ENCODE results near the gene GABRG3.

The GABRG3 gene

DNA sequence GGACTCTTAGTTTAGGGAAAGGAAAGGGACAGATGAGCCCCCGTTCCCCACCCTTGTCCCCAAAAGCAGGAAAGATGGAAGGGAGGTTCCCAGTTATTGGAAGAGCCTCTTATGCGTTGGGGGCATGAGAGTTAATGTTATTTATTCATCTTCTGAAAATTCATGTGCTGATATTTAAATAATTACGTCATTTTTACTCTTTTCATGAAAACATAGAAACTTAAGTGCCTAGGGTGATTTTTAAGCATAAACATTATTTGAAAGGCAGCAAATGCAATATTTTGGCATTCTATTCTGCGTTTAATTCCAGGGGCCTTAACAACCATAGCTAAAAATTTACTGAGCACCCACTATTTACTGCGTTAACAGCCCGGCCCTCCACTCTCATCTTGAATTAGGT, 48.7 kb downstream of the GABRG3 start:
- Histone ChIP-seq H3K27me3 (ENCODE audit: insufficient read depth, low read length) (no peaks in the 10 kb centered on the region), H3K36me3 (ENCODE audit: insufficient read depth, low read length) (no peaks in the 10 kb centered on the region), H3K9me3 (ENCODE audit: low read length) (no peaks in the 10 kb centered on the region), H3K4me1 (ENCODE audit: insufficient read depth, low read length) (no peaks in the 10 kb centered on the region), H3K4me3 (ENCODE audit: low read length) (no peak overlapping the region), H2AFZ (ENCODE audit: low read depth, low read length) (no peak overlapping the region)

DNA sequence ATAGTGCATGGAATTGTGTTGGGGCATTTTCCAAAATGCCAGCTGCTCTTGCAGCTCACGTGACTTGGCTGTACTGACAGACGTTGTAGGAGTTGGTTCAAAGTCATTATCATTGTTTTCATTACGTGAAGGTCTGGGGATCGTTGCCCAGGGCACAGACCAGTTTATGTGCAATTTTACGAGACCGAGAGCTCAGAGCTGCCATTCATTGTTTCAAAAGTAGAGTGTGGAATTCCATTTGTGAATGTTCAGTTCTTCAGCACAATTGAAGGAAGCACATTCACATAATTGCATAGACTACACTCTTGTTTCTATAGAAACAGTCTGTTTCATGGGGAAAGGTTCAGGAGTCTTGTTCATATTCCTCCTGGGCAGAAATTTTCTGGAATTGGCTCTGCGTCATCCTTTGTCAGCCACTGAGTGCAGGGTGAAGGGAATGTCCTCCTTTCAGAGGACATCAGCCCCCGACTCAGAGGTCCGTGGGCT, 54.5 kb downstream of the GABRG3 start:
- Histone ChIP-seq H3K36me3 (ENCODE audit: insufficient read depth, low read length) (no peaks in the 10 kb centered on the region), H3K9me3 (ENCODE audit: low read length) (no peaks in the 10 kb centered on the region), H2AFZ (ENCODE audit: low read depth, low read length) (no peak overlapping the region), H3K4me1 (ENCODE audit: insufficient read depth, low read length) (peaks cover 19% of the 10 kb centered on the region), H3K27me3 (ENCODE audit: insufficient read depth, low read length) (no peaks in the 10 kb centered on the region), H3K4me3 (ENCODE audit: low read length) (no peak overlapping the region)

DNA sequence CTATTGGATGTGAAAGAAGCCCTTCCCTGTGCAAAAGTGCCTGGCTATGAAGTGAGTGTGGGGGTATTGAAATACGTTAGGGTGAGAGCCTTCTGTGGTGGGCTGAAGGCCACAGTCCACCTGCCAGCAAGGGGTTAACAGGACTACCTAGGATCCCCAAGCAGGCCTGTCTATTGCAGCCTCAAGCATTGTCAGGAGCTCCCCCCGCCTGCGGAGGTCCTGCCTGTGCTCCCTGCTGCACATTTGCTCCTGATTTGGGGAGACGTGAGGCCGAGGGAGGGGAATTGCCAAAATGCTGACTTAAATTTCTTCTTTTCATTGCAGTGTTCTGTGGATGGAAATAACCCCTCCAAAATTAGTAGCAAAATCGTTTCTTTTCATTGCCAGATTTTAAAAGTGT, 56.2 kb downstream of the GABRG3 start:
- no peaks in the 10 kb centered on the region for H3K36me3 ChIP-seq (ENCODE audit: insufficient read depth, low read length)
- H3K4me3 ChIP-seq (ENCODE audit: low read length): no peak overlapping the region
- peaks cover 19% of the 10 kb centered on the region for H3K4me1 ChIP-seq (ENCODE audit: insufficient read depth, low read length)
- no peak overlapping the region for H2AFZ ChIP-seq (ENCODE audit: low read depth, low read length)
- no peaks in the 10 kb centered on the region for H3K9me3 ChIP-seq (ENCODE audit: low read length)
- no peaks in the 10 kb centered on the region for H3K27me3 ChIP-seq (ENCODE audit: insufficient read depth, low read length)

DNA sequence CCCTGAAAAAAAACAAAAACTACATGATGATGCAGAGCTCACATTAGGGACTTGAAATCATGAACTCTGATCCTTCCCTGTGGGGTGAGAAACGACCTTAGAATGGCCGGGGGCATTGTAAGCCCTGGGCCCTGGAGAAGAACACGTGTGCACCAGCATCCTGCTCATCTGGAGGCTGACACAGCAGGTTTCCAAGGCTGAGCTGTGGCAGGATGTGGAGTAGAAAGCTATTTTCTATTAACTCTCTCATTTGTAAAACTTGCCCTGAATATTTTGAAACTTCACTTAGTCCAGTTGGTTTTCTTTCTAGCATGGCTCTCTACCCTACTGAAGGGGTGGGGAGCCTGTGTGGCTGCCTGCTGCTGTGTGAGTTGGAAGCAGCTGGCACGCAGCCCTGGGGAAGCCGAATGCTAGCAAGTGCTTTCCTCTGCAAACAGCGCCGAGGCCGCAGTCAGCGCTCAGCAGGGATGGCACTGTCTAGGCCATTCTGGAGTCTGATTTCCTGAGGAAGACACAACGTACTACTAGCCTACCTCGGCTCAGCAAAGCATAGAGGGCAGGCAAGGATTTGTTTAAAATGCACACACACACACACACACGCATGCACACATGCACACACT, 58.0 kb downstream of the GABRG3 start:
- Histone ChIP-seq H2AFZ (ENCODE audit: low read depth, low read length) (no peak overlapping the region), H3K4me3 (ENCODE audit: low read length) (no peak overlapping the region), H3K9me3 (ENCODE audit: low read length) (no peaks in the 10 kb centered on the region), H3K36me3 (ENCODE audit: insufficient read depth, low read length) (no peaks in the 10 kb centered on the region), H3K27me3 (ENCODE audit: insufficient read depth, low read length) (no peaks in the 10 kb centered on the region), H3K4me1 (ENCODE audit: insufficient read depth, low read length) (peaks cover 19% of the 10 kb centered on the region)

DNA sequence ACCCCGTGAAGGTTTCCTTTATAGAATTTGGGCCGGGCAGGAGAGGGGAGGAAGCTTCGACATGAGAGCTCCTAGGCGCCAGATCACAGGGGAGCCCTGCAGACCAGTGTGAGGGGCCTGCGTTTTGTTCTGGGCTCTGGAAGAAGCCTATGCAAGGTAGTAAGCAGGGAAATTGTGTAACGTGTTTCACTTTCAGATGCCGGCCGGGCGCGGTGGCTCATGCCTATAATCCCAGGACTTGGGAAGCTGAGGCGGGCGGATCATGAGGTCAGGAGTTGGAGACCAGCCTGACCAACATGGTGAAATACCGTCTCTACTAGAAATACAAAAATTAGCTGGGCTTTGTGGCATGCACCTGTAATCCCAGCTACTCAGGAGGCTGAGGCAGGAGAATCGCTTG, 65.2 kb downstream of the GABRG3 start:
- Histone ChIP-seq H3K4me3 (ENCODE audit: low read length) (no peak overlapping the region), H2AFZ (ENCODE audit: low read depth, low read length) (no peak overlapping the region), H3K9me3 (ENCODE audit: low read length) (no peaks in the 10 kb centered on the region), H3K4me1 (ENCODE audit: insufficient read depth, low read length) (no peaks in the 10 kb centered on the region), H3K27me3 (ENCODE audit: insufficient read depth, low read length) (no peaks in the 10 kb centered on the region), H3K36me3 (ENCODE audit: insufficient read depth, low read length) (no peaks in the 10 kb centered on the region)

DNA sequence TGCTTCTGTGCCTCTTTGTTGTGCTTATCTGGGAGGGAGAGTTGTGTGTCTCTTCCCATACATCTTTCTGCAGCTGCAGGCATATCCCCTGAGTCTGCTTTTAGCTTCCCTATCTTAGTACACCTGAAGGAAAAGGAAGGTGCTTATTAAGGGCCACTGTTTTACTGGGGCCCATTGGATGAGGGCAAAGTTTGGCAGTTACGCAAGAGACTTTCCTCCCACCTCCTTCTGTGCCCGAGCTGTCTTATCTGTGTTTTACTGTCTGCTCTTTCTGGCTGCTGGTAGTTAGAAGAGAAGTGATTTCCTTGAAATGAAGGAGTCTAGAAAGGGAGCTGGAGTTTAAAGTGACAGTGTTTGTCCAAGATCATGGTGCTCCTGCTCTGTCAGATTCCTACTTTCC, 66.5 kb downstream of the GABRG3 start:
- H2AFZ ChIP-seq (ENCODE audit: low read depth, low read length): no peak overlapping the region
- H3K36me3 ChIP-seq (ENCODE audit: insufficient read depth, low read length): no peaks in the 10 kb centered on the region
- H3K4me3 ChIP-seq (ENCODE audit: low read length): no peak overlapping the region
- no peaks in the 10 kb centered on the region for H3K4me1 ChIP-seq (ENCODE audit: insufficient read depth, low read length)
- no peaks in the 10 kb centered on the region for H3K27me3 ChIP-seq (ENCODE audit: insufficient read depth, low read length)
- no peaks in the 10 kb centered on the region for H3K9me3 ChIP-seq (ENCODE audit: low read length)

DNA sequence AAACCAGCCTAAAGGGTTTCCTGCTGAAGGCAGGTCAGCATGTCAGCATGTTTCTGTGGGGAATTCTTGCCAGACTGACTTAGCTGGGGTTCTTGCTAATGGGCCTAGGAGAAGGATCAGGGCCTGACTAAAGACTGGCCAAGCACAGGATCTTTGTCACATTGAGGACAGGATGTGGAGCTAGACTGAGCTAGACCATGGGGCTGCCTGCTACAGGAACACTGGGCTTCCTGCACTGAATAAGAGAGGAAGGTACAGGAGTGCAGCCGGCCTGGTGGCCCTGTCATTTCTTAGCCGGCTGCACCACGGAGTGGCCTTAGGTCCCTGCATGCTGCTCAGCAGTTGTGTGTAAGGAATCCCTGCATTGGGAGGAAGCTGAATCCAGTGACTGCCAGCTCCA, 68.2 kb downstream of the GABRG3 start:
- Histone ChIP-seq H3K36me3 (ENCODE audit: insufficient read depth, low read length) (no peaks in the 10 kb centered on the region), H3K4me1 (ENCODE audit: insufficient read depth, low read length) (no peaks in the 10 kb centered on the region), H3K4me3 (ENCODE audit: low read length) (no peak overlapping the region), H3K27me3 (ENCODE audit: insufficient read depth, low read length) (no peaks in the 10 kb centered on the region), H3K9me3 (ENCODE audit: low read length) (no peaks in the 10 kb centered on the region), H2AFZ (ENCODE audit: low read depth, low read length) (no peak overlapping the region)

DNA sequence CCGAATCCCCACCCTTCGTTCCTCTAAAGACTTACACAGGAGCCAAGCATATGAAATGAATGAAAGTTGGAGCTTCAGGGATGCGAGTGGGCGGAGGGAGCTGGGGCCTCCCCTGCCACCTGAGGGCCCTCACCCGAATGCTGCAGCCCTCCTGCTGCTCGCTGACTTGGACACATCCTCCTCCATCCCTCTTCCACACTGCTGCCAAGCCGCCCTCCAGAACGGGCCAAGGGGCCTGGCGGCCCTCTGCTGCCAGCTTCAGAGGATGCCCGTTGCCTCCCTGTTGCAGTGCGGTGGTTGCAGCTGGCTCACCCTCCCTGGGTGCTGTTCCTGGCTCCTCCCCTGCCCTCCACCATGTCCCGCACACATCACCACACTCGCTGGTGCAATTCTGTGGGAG, 71.2 kb downstream of the GABRG3 start:
- no peaks in the 10 kb centered on the region for H3K27me3 ChIP-seq (ENCODE audit: insufficient read depth, low read length)
- H2AFZ ChIP-seq (ENCODE audit: low read depth, low read length): no peak overlapping the region
- H3K4me1 ChIP-seq (ENCODE audit: insufficient read depth, low read length): no peaks in the 10 kb centered on the region
- no peaks in the 10 kb centered on the region for H3K9me3 ChIP-seq (ENCODE audit: low read length)
- no peak overlapping the region for H3K4me3 ChIP-seq (ENCODE audit: low read length)
- no peaks in the 10 kb centered on the region for H3K36me3 ChIP-seq (ENCODE audit: insufficient read depth, low read length)

DNA sequence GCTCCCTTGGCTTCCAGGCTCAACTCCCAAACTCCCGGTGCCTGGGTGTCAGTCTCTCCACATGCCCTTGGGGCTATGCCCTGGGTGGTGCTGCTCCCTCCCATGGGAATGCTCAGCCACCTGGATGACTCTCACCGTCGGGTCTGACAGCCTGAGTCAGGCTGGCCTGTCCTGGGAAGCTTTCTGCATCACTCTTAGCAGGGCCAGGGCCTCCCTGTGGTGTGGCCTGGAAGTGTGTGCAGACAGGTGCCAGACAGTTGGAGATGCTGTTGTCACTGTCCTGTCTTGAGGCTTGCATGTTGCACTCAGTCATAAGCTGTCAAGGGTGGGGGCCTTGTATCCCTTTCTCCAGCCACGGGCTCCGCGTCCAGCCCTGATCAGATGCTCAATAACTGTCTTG, 71.7 kb downstream of the GABRG3 start:
- Histone ChIP-seq H3K4me1 (ENCODE audit: insufficient read depth, low read length) (no peaks in the 10 kb centered on the region), H3K9me3 (ENCODE audit: low read length) (no peaks in the 10 kb centered on the region), H3K4me3 (ENCODE audit: low read length) (no peak overlapping the region), H3K36me3 (ENCODE audit: insufficient read depth, low read length) (no peaks in the 10 kb centered on the region), H2AFZ (ENCODE audit: low read depth, low read length) (no peak overlapping the region), H3K27me3 (ENCODE audit: insufficient read depth, low read length) (no peaks in the 10 kb centered on the region)

DNA sequence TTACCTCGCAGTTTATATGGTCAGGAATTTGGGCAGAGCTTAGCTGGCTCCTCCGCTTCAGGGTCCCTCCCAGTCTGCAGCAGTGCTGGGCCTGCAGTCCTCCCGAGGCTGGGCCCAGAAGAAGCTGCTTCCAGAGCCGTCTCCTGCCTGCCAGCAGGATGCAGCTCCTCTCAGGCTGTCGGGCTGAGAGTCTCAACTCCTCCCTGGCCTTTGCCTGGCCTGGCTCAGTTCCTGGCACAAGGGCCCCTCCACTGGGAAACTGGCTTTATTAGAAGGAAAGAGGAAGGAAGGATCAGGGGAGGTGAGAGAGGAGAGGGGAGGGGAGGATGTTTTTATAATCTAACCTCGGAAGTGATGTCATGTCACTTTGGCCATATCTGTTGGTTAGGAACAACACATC, 72.8 kb downstream of the GABRG3 start:
- H3K9me3 ChIP-seq (ENCODE audit: low read length): no peaks in the 10 kb centered on the region

DNA sequence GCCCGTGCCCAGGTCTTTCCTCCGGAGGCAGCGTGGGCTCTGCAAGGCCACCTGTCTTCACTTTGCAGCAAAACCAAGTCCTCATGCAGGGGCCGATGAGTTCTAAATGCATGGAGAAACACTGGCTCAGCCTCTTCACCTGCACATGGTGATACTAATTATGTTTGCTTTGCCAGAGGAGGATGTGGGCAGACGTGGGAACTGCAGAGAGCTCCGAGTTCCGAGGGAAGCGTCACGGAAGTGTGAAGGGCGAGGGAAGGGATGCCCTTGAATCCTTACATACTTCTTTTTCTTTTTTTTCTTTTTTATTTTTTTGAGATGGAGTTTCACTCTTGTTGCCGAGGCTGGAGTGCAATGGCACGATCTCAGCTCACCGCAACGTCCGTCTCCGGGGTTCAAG, 74.8 kb downstream of the GABRG3 start:
- Histone ChIP-seq H3K9me3 (ENCODE audit: low read length) (no peaks in the 10 kb centered on the region), H3K4me3 (ENCODE audit: low read length) (no peak overlapping the region), H3K4me1 (ENCODE audit: insufficient read depth, low read length) (no peaks in the 10 kb centered on the region), H2AFZ (ENCODE audit: low read depth, low read length) (no peak overlapping the region), H3K36me3 (ENCODE audit: insufficient read depth, low read length) (no peaks in the 10 kb centered on the region), H3K27me3 (ENCODE audit: insufficient read depth, low read length) (peaks cover 4% of the 10 kb centered on the region)

More for the DNA sequence above, 72.8 kb downstream of the GABRG3 start:
- no peaks in the 10 kb centered on the region for H3K27me3 ChIP-seq (ENCODE audit: insufficient read depth, low read length)
- H3K4me1 ChIP-seq (ENCODE audit: insufficient read depth, low read length): no peaks in the 10 kb centered on the region
- H3K36me3 ChIP-seq (ENCODE audit: insufficient read depth, low read length): no peaks in the 10 kb centered on the region
- H2AFZ ChIP-seq (ENCODE audit: low read depth, low read length): no peak overlapping the region
- no peak overlapping the region for H3K4me3 ChIP-seq (ENCODE audit: low read length)

DNA sequence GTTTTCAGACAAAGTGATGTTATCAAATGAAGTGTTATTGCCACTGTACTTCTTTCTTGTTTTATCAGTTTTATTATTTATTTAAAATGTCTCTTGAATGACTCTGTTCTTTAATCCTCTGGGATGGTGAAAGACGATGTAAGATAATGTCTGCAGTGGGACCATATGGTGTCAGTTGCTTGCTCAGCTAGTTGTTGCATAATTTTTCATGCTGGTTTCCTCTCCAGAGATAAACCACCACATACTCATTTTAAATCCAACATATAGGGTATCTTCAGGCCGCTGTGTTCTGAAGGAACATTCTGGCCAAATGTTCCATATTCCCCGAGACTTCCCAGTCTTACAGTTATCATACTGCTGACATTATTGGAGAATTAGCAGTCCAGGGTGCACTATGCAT, 75.9 kb downstream of the GABRG3 start:
- H3K27me3 ChIP-seq (ENCODE audit: insufficient read depth, low read length): peaks cover 4% of the 10 kb centered on the region
- H3K36me3 ChIP-seq (ENCODE audit: insufficient read depth, low read length): no peaks in the 10 kb centered on the region
- H3K9me3 ChIP-seq (ENCODE audit: low read length): no peaks in the 10 kb centered on the region
- H3K4me3 ChIP-seq (ENCODE audit: low read length): no peak overlapping the region
- H2AFZ ChIP-seq (ENCODE audit: low read depth, low read length): no peak overlapping the region
- H3K4me1 ChIP-seq (ENCODE audit: insufficient read depth, low read length): no peaks in the 10 kb centered on the region

DNA sequence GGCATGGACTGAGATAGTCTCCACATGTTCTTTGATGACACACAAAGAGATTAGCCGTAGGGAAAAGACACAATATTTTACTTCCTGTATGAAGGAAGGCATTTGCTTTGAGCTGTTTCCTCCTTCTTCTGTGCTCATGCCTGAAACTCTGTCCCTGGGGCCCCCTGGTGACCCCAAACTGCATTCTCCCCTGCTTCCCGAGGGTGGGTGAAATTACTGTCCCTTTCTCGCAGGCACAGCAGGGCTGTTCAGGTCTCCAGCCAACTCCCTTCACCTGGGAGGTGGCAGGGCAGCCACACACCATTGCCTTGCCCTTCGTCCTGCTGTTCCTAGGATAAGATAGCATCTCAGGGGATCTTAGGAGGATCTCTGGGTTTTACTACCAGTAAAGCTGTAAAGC, 79.2 kb downstream of the GABRG3 start:
- Histone ChIP-seq H3K9me3 (ENCODE audit: low read length) (no peaks in the 10 kb centered on the region), H3K4me3 (ENCODE audit: low read length) (no peak overlapping the region), H3K36me3 (ENCODE audit: insufficient read depth, low read length) (no peaks in the 10 kb centered on the region), H3K4me1 (ENCODE audit: insufficient read depth, low read length) (no peaks in the 10 kb centered on the region), H2AFZ (ENCODE audit: low read depth, low read length) (no peak overlapping the region), H3K27me3 (ENCODE audit: insufficient read depth, low read length) (peaks cover 4% of the 10 kb centered on the region)

DNA sequence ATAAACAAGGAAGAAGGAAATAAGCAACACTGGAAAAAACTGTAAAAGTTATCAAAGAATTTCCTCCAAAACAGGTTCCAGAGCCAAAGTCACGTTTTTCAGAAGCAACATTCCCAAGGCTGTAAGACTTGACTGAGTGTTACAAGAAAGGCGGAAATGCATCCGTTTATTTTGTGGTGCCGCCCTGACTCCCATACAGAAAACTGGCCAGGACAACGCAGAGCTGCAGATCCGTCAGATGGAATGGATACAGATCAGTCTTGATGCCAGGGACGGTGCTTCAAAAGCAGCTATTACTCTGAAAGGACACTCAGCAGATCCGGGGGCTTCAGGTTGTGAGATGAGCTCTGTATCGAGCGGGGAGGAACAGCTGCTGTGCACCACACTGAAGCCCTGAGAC, 83.4 kb downstream of the GABRG3 start:
- Histone ChIP-seq H3K9me3 (ENCODE audit: low read length) (no peaks in the 10 kb centered on the region), H3K4me1 (ENCODE audit: insufficient read depth, low read length) (no peaks in the 10 kb centered on the region), H3K4me3 (ENCODE audit: low read length) (no peak overlapping the region), H3K36me3 (ENCODE audit: insufficient read depth, low read length) (no peaks in the 10 kb centered on the region), H3K27me3 (ENCODE audit: insufficient read depth, low read length) (no peaks in the 10 kb centered on the region), H2AFZ (ENCODE audit: low read depth, low read length) (no peak overlapping the region)

Data from neuron (in vitro differentiated cells).